Erythroblast (primary cell): ENCODE measurements around the gene SFXN4.

Source experiments
- GATA1 ChIP-seq: IDR thresholded peaks from 2 replicates; pipeline ENCODE4 v1.6.1; 2011; ENCODE audit warnings: low read depth, mild to moderate bottlenecking, control low read depth, low read length, moderate library complexity
- POLR2A ChIP-seq: IDR thresholded peaks from 2 replicates; pipeline ENCODE4 v1.6.1; 2011; ENCODE audit warnings: mild to moderate bottlenecking, low read length

DNA sequence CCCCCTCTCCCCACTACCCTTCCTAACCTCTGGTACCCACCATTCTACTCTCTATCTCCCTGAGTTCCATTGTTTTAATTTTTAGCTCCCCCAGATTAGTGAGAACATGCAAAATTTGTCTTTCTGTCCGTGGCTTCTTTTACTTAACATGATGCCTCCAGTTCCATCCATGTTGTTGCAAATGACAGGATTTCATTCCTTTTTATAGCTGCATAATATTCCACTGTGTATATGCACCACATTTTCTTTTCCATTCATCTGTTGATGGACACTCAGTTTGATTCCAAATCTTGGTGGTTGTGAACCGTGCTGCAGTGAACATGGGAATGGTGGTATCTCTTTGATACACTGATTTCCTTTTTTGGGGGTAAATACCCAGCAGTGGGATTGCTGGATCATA lies 39.6 kb downstream of the SFXN4 start:
- TF ChIP-seq POLR2A: no peak
- TF ChIP-seq GATA1: no peak
